CD4-positive, alpha-beta memory T cell (primary cell): ENCODE results near the gene NT5DC3. TPM values are rescaled to one million over a fixed set of nuclear protein-coding genes. Genes with fewer than 3 reads are reported as not detected.

Experiments
- CTCF ChIA-PET: fragments of 350-600 bp; sonication (Branson Sonifier 250); formaldehyde crosslinking; loops from one replicate; lab custom pipeline; 2021; ENCODE audit warnings: inconsistent platforms; ENCODE audit not compliant: partially characterized antibody; lab: Charles Lee
- POLR2A ChIA-PET: fragments of 350-600 bp; sonication (Branson Sonifier 250); formaldehyde crosslinking; loops from one replicate; lab custom pipeline; 2021; ENCODE audit not compliant: partially characterized antibody; lab: Charles Lee
- DNase-seq, 5 donors: peaks; one replicate each; pipeline versions ENCODE4 v3.0.0 to v3.0.0-alpha.2; 2020 to 2022; ENCODE audit warnings: mixed read lengths in 1 of 5
- H3K27ac ChIP-seq: one replicate; pipeline ENCODE4 v1.7.0; 2013; ENCODE audit warnings: low read depth, low read length
- H3K27me3 ChIP-seq: 2 replicates; pipeline ENCODE4 v1.7.0; 2013; ENCODE audit warnings: mild to moderate bottlenecking, low read length, moderate library complexity; ENCODE audit not compliant: insufficient read depth
- H3K36me3 ChIP-seq: 2 replicates; pipeline ENCODE4 v1.7.0; 2013; ENCODE audit warnings: mild to moderate bottlenecking, low read length, moderate library complexity; ENCODE audit not compliant: insufficient read depth
- H3K4me1 ChIP-seq: 2 replicates; pipeline ENCODE4 v1.7.0; 2013; ENCODE audit warnings: mild to moderate bottlenecking, low read length, moderate library complexity; ENCODE audit not compliant: insufficient read depth
- H3K4me3 ChIP-seq, 2 donors: one replicate each; pipeline ENCODE4 v1.7.0; 2013; ENCODE audit warnings: low read length in 2 of 2, mild to moderate bottlenecking in 1 of 2
- H3K9me3 ChIP-seq, 2 donors: one replicate each; pipeline ENCODE4 v1.7.0; 2013; ENCODE audit warnings: low read length in 2 of 2, control low read depth in 1 of 2; ENCODE audit not compliant: control insufficient read depth in 1 of 2
- H3K27ac Mint-ChIP-seq, 7 donors: one replicate each; pipeline ENCODE4 v1.8.0; 2020 to 2021; ENCODE audit warnings: mixed read lengths in 7 of 7, mild to moderate bottlenecking in 6 of 7, inconsistent platforms in 3 of 7, moderate library complexity in 3 of 7
- H3K27me3 Mint-ChIP-seq, 2 donors: one replicate each; pipeline ENCODE4 v1.8.0; 2020 to 2021; ENCODE audit warnings: mixed read lengths in 2 of 2
- H3K36me3 Mint-ChIP-seq, 2 donors: one replicate each; pipeline ENCODE4 v1.8.0; 2020 to 2021; ENCODE audit warnings: mixed read lengths in 2 of 2, inconsistent platforms in 1 of 2, mild to moderate bottlenecking in 1 of 2
- H3K4me1 Mint-ChIP-seq, 4 donors: one replicate each; pipeline ENCODE4 v1.8.0; 2020 to 2021; ENCODE audit warnings: mixed read lengths in 4 of 4, mild to moderate bottlenecking in 1 of 4
- H3K4me3 Mint-ChIP-seq, 8 donors: one replicate each; pipeline ENCODE4 v1.8.0; 2020 to 2021; ENCODE audit warnings: mixed read lengths in 8 of 8, mild to moderate bottlenecking in 7 of 8, moderate library complexity in 6 of 8, inconsistent platforms in 3 of 8
- H3K9me3 Mint-ChIP-seq, 8 donors: one replicate each; pipeline ENCODE4 v1.8.0; 2020 to 2021; ENCODE audit warnings: mixed read lengths in 8 of 8, mild to moderate bottlenecking in 5 of 8, inconsistent platforms in 3 of 8, moderate library complexity in 1 of 8
- intact Hi-C: fragments of 100-400 bp; cut with micrococcal nuclease; formaldehyde crosslinking; loops from one replicate; pipeline ENCODE4 v1.15.1; 2023
- polyA plus RNA-seq, 2 donors: library from polyadenylated mRNA; unstranded; fragments of 300-500 nt; fragmentation: Illumina TruSeq; gene quantifications; one replicate each; pipeline ENCODE4 v1.2.3, GENCODE V29; 2021
- total RNA-seq, 2 experiments: library from RNA; stranded (reverse); gene quantifications; one replicate each; pipeline ENCODE4 v1.2.3, GENCODE V29; 2021

The NT5DC3 gene
- total and polyA plus RNA-seq, 4 experiments from 2014 or later = 1.2 to 6.8 (median 3.7) TPM

DNA sequence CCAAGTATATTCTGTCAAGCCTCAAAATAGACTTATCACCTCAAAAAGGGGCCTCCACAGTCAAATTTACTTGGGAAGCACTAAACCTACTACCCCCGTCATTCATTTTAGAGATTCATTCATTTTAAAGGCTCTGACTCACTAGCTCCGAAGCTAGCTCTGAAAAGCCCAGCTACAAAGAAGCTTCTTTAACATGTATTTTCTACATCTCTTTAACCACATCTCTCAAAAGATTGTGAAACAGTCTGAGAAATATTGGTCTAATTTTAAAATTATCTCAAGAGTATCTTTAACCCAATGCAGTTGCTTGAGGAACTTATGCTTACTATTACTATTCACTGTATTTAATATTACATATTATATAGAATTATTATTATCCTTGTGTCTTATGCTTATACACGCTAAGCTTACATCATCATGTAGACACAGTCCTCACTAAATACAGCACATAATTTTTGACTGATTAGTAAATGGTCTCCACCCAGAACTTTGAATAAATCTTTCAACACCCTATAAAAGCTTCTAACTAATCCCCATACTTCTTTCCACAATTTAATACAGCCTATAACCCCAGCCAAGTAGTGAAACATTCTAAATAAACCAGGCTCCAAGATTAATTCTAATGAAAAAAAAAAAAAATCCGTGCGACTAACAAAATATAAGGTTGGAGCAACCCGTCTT lies 7.8 kb downstream of the NT5DC3 start:
- Histone ChIP-seq H3K4me1 (no peaks in the 10 kb centered on the region), H3K27ac (no peak overlapping the region), H3K9me3 (no peaks in the 10 kb centered on the region), H3K4me3 (no peak overlapping the region), H3K36me3 (no peaks in the 10 kb centered on the region), H3K27me3 (no peaks in the 10 kb centered on the region)
- intact Hi-C loops = no loop called here
- DNase-seq = no peak
- ChIA-PET CTCF (no interaction called here), POLR2A (interaction anchor here (0.7 kb wide), 1 partner anchor 12 kb away, joined by 3 read pairs; no protein-coding TSS in a partner anchor)
- H3K4me1 Mint-ChIP-seq = no peaks in the 10 kb centered on the region
- no peaks in the 10 kb centered on the region for H3K27me3 Mint-ChIP-seq
- peaks cover 0 to 6% (median 0%) of the 10 kb centered on the region in 8 donors for H3K9me3 Mint-ChIP-seq
- no peak overlapping the region for H3K4me3 Mint-ChIP-seq
- H3K27ac Mint-ChIP-seq = no peak overlapping the region
- peaks cover 3 to 7% of the 10 kb centered on the region in 2 donors for H3K36me3 Mint-ChIP-seq

DNA sequence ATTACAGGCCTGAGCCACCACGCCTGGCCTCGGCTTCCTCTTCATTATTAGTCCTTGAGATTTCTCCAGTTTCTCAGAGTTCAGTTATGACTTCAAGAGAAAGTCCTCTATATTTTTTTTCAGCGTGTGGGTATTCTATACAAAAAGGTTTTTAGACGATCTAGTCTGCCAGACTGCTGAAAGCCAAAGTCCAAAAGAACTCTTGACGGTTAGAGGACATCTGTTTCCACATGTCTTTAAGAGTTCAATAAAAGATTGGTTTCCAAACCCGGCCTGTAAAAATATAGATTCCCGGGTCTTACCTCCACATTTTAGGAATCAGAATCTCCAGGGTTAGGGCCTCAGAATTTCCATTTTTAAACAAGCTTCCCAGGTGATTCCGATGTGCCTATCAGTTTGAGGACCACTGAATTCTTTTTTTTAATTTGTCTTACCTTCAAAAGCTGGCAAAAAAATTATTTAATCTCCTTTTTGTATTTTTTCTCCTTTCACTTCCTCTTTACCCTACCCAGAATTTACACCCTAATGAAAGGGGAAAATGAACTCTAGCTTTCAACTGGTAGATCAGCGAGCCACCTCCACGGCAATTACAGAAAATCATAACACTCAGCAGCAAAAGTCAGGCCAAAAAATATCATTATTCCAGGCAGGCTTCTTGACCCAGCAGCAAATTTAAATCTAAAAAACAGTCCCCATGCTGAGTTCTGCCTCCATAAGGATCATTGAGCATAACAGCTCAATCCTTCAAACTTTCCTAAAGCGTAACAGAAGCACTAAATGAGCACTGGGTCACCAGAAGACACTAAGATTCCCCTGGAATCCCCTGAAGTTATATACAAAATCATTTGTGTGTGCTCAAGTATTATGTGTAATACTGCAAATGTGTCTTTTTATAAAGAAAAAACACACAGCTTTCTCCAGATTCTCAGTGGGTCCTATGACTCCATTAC lies 8.7 kb downstream of the NT5DC3 start:
- H3K9me3 ChIP-seq = no peaks in the 10 kb centered on the region
- H3K4me3 ChIP-seq = no peak overlapping the region
- Mint-ChIP-seq H3K4me1 (no peaks in the 10 kb centered on the region), H3K27me3 (no peaks in the 10 kb centered on the region), H3K36me3 (peaks cover 1 to 4% of the 10 kb centered on the region in 2 donors), H3K9me3 (peaks cover 0 to 6% (median 0%) of the 10 kb centered on the region in 8 donors), H3K4me3 (no peak overlapping the region), H3K27ac (no peak overlapping the region)
- no peaks in the 10 kb centered on the region for H3K36me3 ChIP-seq
- ChIA-PET CTCF (no interaction called here), POLR2A (interaction anchor here (0.7 kb wide), 1 partner anchor 12 kb away, joined by 3 read pairs; no protein-coding TSS in a partner anchor)
- no peaks in the 10 kb centered on the region for H3K27me3 ChIP-seq
- DNase-seq = no peak
- no peaks in the 10 kb centered on the region for H3K4me1 ChIP-seq
- intact Hi-C loops = no loop called here
- no peak overlapping the region for H3K27ac ChIP-seq

DNA sequence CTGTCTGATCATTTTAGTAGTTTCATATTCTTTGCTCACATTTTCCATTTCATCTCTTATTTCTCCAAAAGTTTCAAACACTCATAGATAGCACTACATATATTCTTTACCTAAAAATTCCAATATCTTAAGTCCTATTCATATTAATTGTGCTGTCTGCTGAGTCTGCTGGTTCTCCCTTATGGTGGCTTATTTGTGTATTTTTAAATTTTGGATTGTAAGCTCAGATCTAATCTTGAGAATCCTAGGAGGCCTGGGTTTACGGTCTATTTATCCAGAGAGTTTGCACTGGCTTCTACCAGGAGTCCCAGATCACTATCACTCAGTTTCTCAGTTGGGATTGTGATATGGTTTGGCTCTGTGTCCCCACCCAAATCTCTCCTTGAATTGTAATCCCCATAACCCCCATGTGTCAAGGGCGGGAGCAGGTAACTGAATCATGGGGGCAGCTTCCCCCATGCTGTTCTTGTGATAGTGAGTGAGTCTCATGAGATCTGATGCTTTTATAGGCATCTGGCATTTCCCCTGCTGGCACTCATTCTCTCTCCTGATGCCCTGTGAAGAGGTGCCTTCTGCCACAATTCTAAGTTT lies 10.2 kb downstream of the NT5DC3 start:
- Histone ChIP-seq H3K4me1 (no peaks in the 10 kb centered on the region), H3K9me3 (no peaks in the 10 kb centered on the region), H3K27ac (no peak overlapping the region), H3K36me3 (no peaks in the 10 kb centered on the region), H3K4me3 (no peak overlapping the region), H3K27me3 (no peaks in the 10 kb centered on the region)
- H3K27me3 Mint-ChIP-seq = no peaks in the 10 kb centered on the region
- peaks cover 1 to 4% of the 10 kb centered on the region in 2 donors for H3K36me3 Mint-ChIP-seq
- H3K4me3 Mint-ChIP-seq = no peak overlapping the region
- intact Hi-C loops = no loop called here
- ChIA-PET POLR2A (no interaction called here), CTCF (no interaction called here)
- H3K9me3 Mint-ChIP-seq = peaks cover 0 to 6% (median 0%) of the 10 kb centered on the region in 8 donors
- no peak overlapping the region for H3K27ac Mint-ChIP-seq
- no peak for DNase-seq
- H3K4me1 Mint-ChIP-seq = no peaks in the 10 kb centered on the region

DNA sequence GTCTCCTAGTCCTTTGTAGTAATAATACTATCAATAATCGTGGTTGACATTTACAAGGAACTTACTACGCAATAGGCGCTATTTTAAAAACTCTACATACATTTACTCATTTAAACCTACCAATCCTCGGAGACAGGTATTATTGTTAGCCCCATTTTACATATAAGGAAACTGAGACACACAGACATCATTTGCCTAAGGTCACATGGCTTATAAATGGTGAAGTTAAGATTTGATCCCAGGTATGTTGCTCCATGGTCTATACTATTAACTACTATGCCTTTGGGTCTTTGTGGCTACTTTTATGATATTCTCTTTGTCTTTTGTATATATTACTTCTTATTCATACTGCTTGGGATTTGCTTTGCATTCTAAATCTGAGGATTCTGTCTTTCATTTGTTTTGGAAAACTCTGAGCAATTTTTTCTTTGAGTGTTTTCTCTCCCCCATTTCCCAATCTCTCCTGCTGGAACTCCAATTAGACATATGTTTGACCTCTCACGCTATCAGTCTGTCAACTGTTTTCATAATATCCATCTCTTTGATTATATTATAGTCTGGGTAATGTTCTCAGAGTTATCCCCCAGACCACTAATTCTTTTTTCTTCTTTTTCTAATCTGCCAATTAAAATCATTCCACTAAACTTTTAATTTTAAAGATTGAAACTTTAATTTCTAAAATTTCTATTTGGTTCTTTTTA lies 10.9 kb downstream of the NT5DC3 start:
- Histone ChIP-seq H3K9me3 (no peaks in the 10 kb centered on the region), H3K4me3 (no peak overlapping the region), H3K27me3 (no peaks in the 10 kb centered on the region), H3K27ac (no peak overlapping the region), H3K4me1 (no peaks in the 10 kb centered on the region), H3K36me3 (no peaks in the 10 kb centered on the region)
- intact Hi-C loops = no loop called here
- ChIA-PET POLR2A (no interaction called here), CTCF (interaction anchor here (1.3 kb wide), 1 partner anchor 11 kb away, joined by 3 read pairs; the partner anchor contains the start of gene NT5DC3)
- Mint-ChIP-seq H3K4me3 (no peak overlapping the region), H3K36me3 (peaks cover 1 to 4% of the 10 kb centered on the region in 2 donors), H3K27ac (no peak overlapping the region), H3K9me3 (peaks cover 0 to 6% (median 0%) of the 10 kb centered on the region in 8 donors), H3K27me3 (no peaks in the 10 kb centered on the region), H3K4me1 (no peaks in the 10 kb centered on the region)
- no peak for DNase-seq

DNA sequence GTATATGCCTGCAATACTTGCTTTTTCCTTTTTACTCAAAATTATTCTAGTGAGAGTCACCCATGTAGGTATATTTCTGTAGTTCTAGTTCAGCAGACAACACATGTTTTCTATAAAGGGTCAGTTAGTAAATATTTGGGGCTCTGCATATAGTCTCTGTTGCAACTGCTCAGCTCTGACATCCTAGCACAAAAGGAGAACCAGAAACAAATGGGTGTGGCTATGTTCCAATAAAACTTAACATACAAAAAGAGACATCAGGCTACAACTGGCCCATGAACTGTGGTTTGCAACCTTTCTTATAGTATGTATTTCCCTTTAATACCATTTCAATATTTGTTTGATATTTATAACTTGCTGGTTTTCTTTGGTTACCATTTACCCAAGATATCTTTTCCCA lies 11.9 kb downstream of the NT5DC3 start:
- Histone ChIP-seq H3K27ac (no peak overlapping the region), H3K4me1 (no peaks in the 10 kb centered on the region), H3K9me3 (no peaks in the 10 kb centered on the region), H3K27me3 (no peaks in the 10 kb centered on the region), H3K4me3 (no peak overlapping the region), H3K36me3 (no peaks in the 10 kb centered on the region)
- intact Hi-C loops = no loop called here
- Mint-ChIP-seq H3K27me3 (no peaks in the 10 kb centered on the region), H3K9me3 (peaks cover 0 to 6% (median 0%) of the 10 kb centered on the region in 8 donors), H3K4me1 (peaks cover 0 to 1% (median 0%) of the 10 kb centered on the region in 4 donors), H3K36me3 (peaks cover 1 to 4% of the 10 kb centered on the region in 2 donors), H3K4me3 (no peak overlapping the region), H3K27ac (no peak overlapping the region)
- DNase-seq = no peak
- CTCF ChIA-PET = interaction anchor here (1.3 kb wide), 1 partner anchor 12 kb away, joined by 3 read pairs; the partner anchor contains the start of gene NT5DC3
- POLR2A ChIA-PET = no interaction called here

DNA sequence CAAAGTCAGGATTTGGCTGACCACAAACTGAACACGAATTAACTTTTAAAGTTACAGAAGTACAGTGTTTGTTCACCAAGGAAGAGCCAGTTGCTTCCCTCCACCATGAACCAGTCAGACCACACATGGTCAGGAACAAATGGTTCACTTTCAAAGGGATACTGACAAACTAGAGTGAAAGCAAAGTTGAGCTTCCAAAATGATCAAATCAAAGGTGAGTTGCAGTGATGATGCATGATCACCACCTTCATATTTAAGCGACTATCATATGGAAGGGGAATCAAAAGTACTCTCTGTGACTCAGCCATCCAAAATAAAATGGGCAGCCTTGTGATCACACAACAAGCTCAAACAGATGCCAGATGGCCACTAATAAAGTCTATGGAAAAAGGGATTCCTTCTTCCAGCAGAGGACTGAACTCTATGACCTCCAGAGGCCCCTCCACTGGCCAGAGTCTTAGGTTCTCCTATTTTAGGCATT lies 13.1 kb downstream of the NT5DC3 start:
- H3K4me3 Mint-ChIP-seq = no peak overlapping the region
- H3K27me3 Mint-ChIP-seq = no peaks in the 10 kb centered on the region
- Histone ChIP-seq H3K9me3 (no peaks in the 10 kb centered on the region), H3K4me1 (no peaks in the 10 kb centered on the region), H3K4me3 (no peak overlapping the region), H3K36me3 (no peaks in the 10 kb centered on the region), H3K27ac (no peak overlapping the region), H3K27me3 (no peaks in the 10 kb centered on the region)
- ChIA-PET POLR2A (no interaction called here), CTCF (no interaction called here)
- H3K9me3 Mint-ChIP-seq = peaks cover 0 to 6% (median 0%) of the 10 kb centered on the region in 8 donors
- peaks cover 0 to 4% of the 10 kb centered on the region in 2 donors for H3K36me3 Mint-ChIP-seq
- intact Hi-C loops = no loop called here
- DNase-seq = no peak
- peaks cover 0 to 1% (median 0%) of the 10 kb centered on the region in 4 donors for H3K4me1 Mint-ChIP-seq
- H3K27ac Mint-ChIP-seq = no peak overlapping the region
